CD14-positive monocyte (primary cell): Measurements from ENCODE around the gene MBD5. TPM values are rescaled to one million over a fixed set of nuclear protein-coding genes. Genes with fewer than 3 reads are reported as not detected.

Experiments used
- DNase-seq, 3 donors: peaks; one replicate each; pipeline ENCODE4 v3.0.0-alpha.2; 2011 to 2022
- H2AFZ ChIP-seq: 2 replicates; pipeline ENCODE4 v1.6.0; 2012; ENCODE audit warnings: mild to moderate bottlenecking, low read depth, low read length, inconsistent platforms; ENCODE audit not compliant: insufficient read depth, poor library complexity, severe bottlenecking
- H3K27ac ChIP-seq, 2 donors: 1 replicate in 1 of 2; 2 replicates in 1 of 2; pipeline ENCODE4 v1.5.1; 2012 to 2013; ENCODE audit warnings: low read length in 2 of 2, control low read depth in 1 of 2, inconsistent platforms in 1 of 2, low read depth in 1 of 2, mild to moderate bottlenecking in 1 of 2
- H3K27me3 ChIP-seq, 2 donors: one replicate each; pipeline versions ENCODE4 v1.6.0 to v1.6.1; 2011 to 2013; ENCODE audit warnings: low read length in 2 of 2; ENCODE audit not compliant: control insufficient read depth in 2 of 2, insufficient read depth in 2 of 2
- H3K36me3 ChIP-seq, 2 donors: replicated peaks in 1 of 2; 1 replicate in 1 of 2; 2 replicates in 1 of 2; pipeline versions ENCODE4 v1.5.1 to v1.6.1; 2012 to 2013; ENCODE audit warnings: low read length in 2 of 2, control low read depth in 1 of 2, inconsistent platforms in 1 of 2, mild to moderate bottlenecking in 1 of 2; ENCODE audit not compliant: insufficient read depth in 2 of 2, control insufficient read depth in 1 of 2
- H3K4me1 ChIP-seq, 2 donors: 1 replicate in 1 of 2; 2 replicates in 1 of 2; pipeline versions ENCODE4 v1.5.1 to v1.6.1; 2012 to 2013; ENCODE audit warnings: low read length in 2 of 2, control low read depth in 1 of 2, inconsistent platforms in 1 of 2, mild to moderate bottlenecking in 1 of 2, moderate library complexity in 1 of 2; ENCODE audit not compliant: insufficient read depth in 2 of 2, control insufficient read depth in 1 of 2
- H3K4me2 ChIP-seq: replicated peaks from 2 replicates; pipeline ENCODE3; 2012; ENCODE audit warnings: low read length, moderate library complexity, mild to moderate bottlenecking; ENCODE audit not compliant: poor library complexity, severe bottlenecking; ENCODE audit errors: extremely low read depth
- H3K4me3 ChIP-seq, 3 experiments: fragments of 200-600 bp in 1 of 3; sonication (generic) in 1 of 3; replicated peaks in 1 of 3; 1 replicate in 2 of 3; 2 replicates in 1 of 3; pipeline ENCODE4 v1.5.1; 2011 to 2013; ENCODE audit warnings: low read length in 3 of 3, mild to moderate bottlenecking in 3 of 3, control low read depth in 2 of 3, low read depth in 2 of 3, inconsistent platforms in 1 of 3, moderate library complexity in 1 of 3
- H3K79me2 ChIP-seq: 2 replicates; pipeline ENCODE4 v1.6.0; 2012; ENCODE audit warnings: mild to moderate bottlenecking, control low read depth, inconsistent platforms, low read length, moderate library complexity; ENCODE audit not compliant: insufficient read depth
- H3K9ac ChIP-seq: 2 replicates; pipeline ENCODE4 v1.6.0; 2017; ENCODE audit warnings: low read length, mild to moderate bottlenecking; ENCODE audit not compliant: insufficient read depth, poor library complexity, severe bottlenecking
- H3K9me3 ChIP-seq, 2 donors: replicated peaks in 1 of 2; 1 replicate in 1 of 2; 2 replicates in 1 of 2; pipeline versions ENCODE4 v1.5.1 to v1.6.1; 2012 to 2013; ENCODE audit warnings: low read length in 2 of 2, control low read depth in 1 of 2; ENCODE audit not compliant: control insufficient read depth in 1 of 2, insufficient read depth in 1 of 2
- H4K20me1 ChIP-seq: 2 replicates; pipeline ENCODE4 v1.6.0; 2012; ENCODE audit warnings: mild to moderate bottlenecking, low read length, control low read depth, moderate library complexity; ENCODE audit not compliant: insufficient read depth
- H3K27ac Mint-ChIP-seq, 7 donors: one replicate each; pipeline ENCODE4 v1.8.0; 2020; ENCODE audit warnings: mild to moderate bottlenecking in 7 of 7, mixed read lengths in 7 of 7, moderate library complexity in 6 of 7, inconsistent platforms in 2 of 7
- H3K27me3 Mint-ChIP-seq, 3 donors: one replicate each; pipeline ENCODE4 v1.8.0; 2021 to 2022; ENCODE audit warnings: low read depth in 3 of 3, mild to moderate bottlenecking in 3 of 3, mixed read lengths in 3 of 3, moderate library complexity in 3 of 3, inconsistent platforms in 1 of 3
- H3K36me3 Mint-ChIP-seq, 2 donors: one replicate each; pipeline ENCODE4 v1.8.0; 2020; ENCODE audit warnings: mixed read lengths in 2 of 2, inconsistent platforms in 1 of 2, mild to moderate bottlenecking in 1 of 2
- H3K4me1 Mint-ChIP-seq: one replicate; pipeline ENCODE4 v1.8.0; 2020; ENCODE audit warnings: mild to moderate bottlenecking, mixed read lengths
- H3K4me3 Mint-ChIP-seq, 2 donors: one replicate each; pipeline ENCODE4 v1.8.0; 2020; ENCODE audit warnings: mild to moderate bottlenecking in 2 of 2, mixed read lengths in 2 of 2, moderate library complexity in 1 of 2
- H3K9me3 Mint-ChIP-seq, 7 donors: one replicate each; pipeline ENCODE4 v1.8.0; 2020 to 2022; ENCODE audit warnings: mixed read lengths in 7 of 7, mild to moderate bottlenecking in 6 of 7, moderate library complexity in 6 of 7, inconsistent platforms in 2 of 7
- WGBS: methylation state at CpG from one replicate; pipeline ENCODE4 v1.1.5; 2013; ENCODE audit warnings: missing lambda C conversion rate; ENCODE audit not compliant: insufficient coverage; 5-methylcytosine and 5-hydroxymethylcytosine counted together
- intact Hi-C, 2 donors: fragments of 100-400 bp; cut with micrococcal nuclease; formaldehyde crosslinking; loops; one replicate each; pipeline versions ENCODE4 v1.15.0 to v1.15.1; 2023
- polyA plus RNA-seq, 3 donors: library from polyadenylated mRNA; depleted of rRNA in 1 of 3; unstranded in 2 of 3; stranded (reverse) in 1 of 3; fragments of 300-500 nt in 2 of 3; fragments of >200 nt in 1 of 3; fragmentation: Illumina TruSeq in 2 of 3; gene quantifications; 1 replicate in 2 of 3; 2 replicates in 1 of 3; pipeline ENCODE4 v1.2.3, GENCODE V29; 2012 to 2021
- TF ChIP-seq, protein P1 (sequence below): fragments of 200-600 bp; IDR thresholded peaks from one replicate; pipeline ENCODE4 v1.8.0; 2022; ENCODE audit warnings: antibody characterized with exemption, mild to moderate bottlenecking

Gene MBD5
- polyA plus RNA-seq, 3 donors, result 2.3 to 5.7 (median 3.5) TPM

DNA sequence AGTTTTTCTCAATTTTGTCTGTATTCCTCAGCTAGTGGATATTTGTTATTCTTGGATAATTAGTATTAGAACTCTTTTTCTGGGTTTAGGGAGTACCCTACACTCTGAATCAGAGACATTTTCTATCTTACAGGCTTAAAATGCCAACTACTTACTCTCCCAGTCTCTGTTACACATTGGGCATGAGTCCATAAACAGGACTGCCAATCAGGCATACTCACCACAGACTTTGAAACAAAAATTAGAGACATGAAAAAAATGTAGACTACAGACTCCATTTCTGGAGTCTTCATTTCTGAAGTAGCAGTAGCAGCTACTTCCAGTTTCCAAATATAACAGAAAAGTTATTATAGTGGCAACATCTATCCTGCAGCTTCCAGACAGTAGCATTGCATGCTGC, 279.7 kb downstream of the MBD5 start:
- no peaks in the 10 kb centered on the region for H3K79me2 ChIP-seq
- no peak overlapping the region for H3K4me3 ChIP-seq
- H2AFZ ChIP-seq, result no peak overlapping the region
- H3K4me3 Mint-ChIP-seq, result no peak overlapping the region
- H3K36me3 ChIP-seq, result no peaks in the 10 kb centered on the region
- peaks cover 0 to 3% (median 0%) of the 10 kb centered on the region in 7 donors for H3K9me3 Mint-ChIP-seq
- H3K9me3 ChIP-seq, result no peaks in the 10 kb centered on the region
- intact Hi-C loops, result no loop called here
- H3K27ac Mint-ChIP-seq, result no peak overlapping the region
- no peaks in the 10 kb centered on the region for H4K20me1 ChIP-seq
- no peak overlapping the region for H3K27ac ChIP-seq
- no peak overlapping the region for H3K9ac ChIP-seq
- H3K4me2 ChIP-seq, result no peak overlapping the region
- no peaks in the 10 kb centered on the region for H3K27me3 Mint-ChIP-seq
- peaks cover 3 to 11% of the 10 kb centered on the region in 2 donors for H3K36me3 Mint-ChIP-seq
- H3K4me1 Mint-ChIP-seq, result no peaks in the 10 kb centered on the region
- H3K4me1 ChIP-seq, result no peaks in the 10 kb centered on the region
- DNase-seq, result no peak
- H3K27me3 ChIP-seq, result no peaks in the 10 kb centered on the region
- TF ChIP-seq, protein P1, sequence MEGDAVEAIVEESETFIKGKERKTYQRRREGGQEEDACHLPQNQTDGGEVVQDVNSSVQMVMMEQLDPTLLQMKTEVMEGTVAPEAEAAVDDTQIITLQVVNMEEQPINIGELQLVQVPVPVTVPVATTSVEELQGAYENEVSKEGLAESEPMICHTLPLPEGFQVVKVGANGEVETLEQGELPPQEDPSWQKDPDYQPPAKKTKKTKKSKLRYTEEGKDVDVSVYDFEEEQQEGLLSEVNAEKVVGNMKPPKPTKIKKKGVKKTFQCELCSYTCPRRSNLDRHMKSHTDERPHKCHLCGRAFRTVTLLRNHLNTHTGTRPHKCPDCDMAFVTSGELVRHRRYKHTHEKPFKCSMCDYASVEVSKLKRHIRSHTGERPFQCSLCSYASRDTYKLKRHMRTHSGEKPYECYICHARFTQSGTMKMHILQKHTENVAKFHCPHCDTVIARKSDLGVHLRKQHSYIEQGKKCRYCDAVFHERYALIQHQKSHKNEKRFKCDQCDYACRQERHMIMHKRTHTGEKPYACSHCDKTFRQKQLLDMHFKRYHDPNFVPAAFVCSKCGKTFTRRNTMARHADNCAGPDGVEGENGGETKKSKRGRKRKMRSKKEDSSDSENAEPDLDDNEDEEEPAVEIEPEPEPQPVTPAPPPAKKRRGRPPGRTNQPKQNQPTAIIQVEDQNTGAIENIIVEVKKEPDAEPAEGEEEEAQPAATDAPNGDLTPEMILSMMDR, result no peak

DNA sequence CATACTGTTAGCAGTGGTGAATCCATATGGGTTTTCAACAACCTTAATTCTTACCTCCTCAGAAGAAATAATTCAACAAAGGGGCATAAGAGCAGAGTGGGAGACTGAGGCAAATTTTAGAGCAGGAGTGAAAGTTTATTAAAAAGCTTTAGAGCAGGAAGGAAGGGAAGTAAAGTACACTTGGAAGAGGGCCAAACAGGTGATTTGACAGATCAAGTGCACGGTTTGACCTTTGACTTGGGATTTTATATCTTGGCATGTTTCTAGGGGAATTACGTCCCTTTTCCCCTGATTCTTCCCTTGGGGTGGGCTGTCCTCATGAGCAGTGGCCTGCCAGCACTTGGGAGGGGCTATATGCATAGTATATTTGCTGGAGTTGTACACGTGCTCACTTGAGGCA, 280.5 kb downstream of the MBD5 start:
- Mint-ChIP-seq H3K9me3 (peaks cover 0 to 3% (median 0%) of the 10 kb centered on the region in 7 donors), H3K4me3 (no peak overlapping the region), H3K36me3 (peaks cover 3 to 8% of the 10 kb centered on the region in 2 donors), H3K4me1 (no peaks in the 10 kb centered on the region), H3K27me3 (no peaks in the 10 kb centered on the region), H3K27ac (no peak overlapping the region)
- no peaks in the 10 kb centered on the region for H3K79me2 ChIP-seq
- no peaks in the 10 kb centered on the region for H4K20me1 ChIP-seq
- H3K9me3 ChIP-seq, result no peaks in the 10 kb centered on the region
- no peak overlapping the region for H2AFZ ChIP-seq
- no peaks in the 10 kb centered on the region for H3K4me1 ChIP-seq
- no peaks in the 10 kb centered on the region for H3K27me3 ChIP-seq
- 67% methylated on average over 2 of the region's 3 CpGs for WGBS
- no peak overlapping the region for H3K4me2 ChIP-seq
- intact Hi-C loops, result no loop called here
- no peak for DNase-seq
- no peak overlapping the region for H3K27ac ChIP-seq
- TF ChIP-seq, protein P1, result no peak
- no peak overlapping the region for H3K4me3 ChIP-seq
- no peaks in the 10 kb centered on the region for H3K36me3 ChIP-seq
- H3K9ac ChIP-seq, result no peak overlapping the region
